Natural killer cell (primary cell): ENCODE data around the gene PDIA2. TPM values are rescaled to one million over a fixed set of nuclear protein-coding genes. Genes with fewer than 3 reads are reported as not detected.

Experiments used
- ATAC-seq, 3 donors: fragments of 150-1000 bp in 2 of 3; fragments of 200-7000 bp in 1 of 3; cut with Tn5 transposase; 1 replicate in 1 of 3; 2 replicates in 2 of 3; pipeline ENCODE4 v1.10.0; 2021; ENCODE audit warnings: mild to moderate bottlenecking in 2 of 3, moderate library complexity in 2 of 3
- DNase-seq, 2 donors: peaks; one replicate each; pipeline versions ENCODE4 v3.0.0 to v3.0.0-alpha.2; 2013 to 2021; ENCODE audit warnings: mixed read lengths in 1 of 2
- H3K27ac ChIP-seq: one replicate; pipeline ENCODE4 v1.5.1; 2013; ENCODE audit warnings: mild to moderate bottlenecking, low read length
- H3K27me3 ChIP-seq: one replicate; pipeline ENCODE4 v1.6.1; 2013; ENCODE audit warnings: low read length; ENCODE audit not compliant: control insufficient read depth, insufficient read depth
- H3K36me3 ChIP-seq: one replicate; pipeline ENCODE4 v1.6.1; 2013; ENCODE audit warnings: low read length; ENCODE audit not compliant: control insufficient read depth, insufficient read depth
- H3K4me1 ChIP-seq: one replicate; pipeline ENCODE4 v1.6.1; 2013; ENCODE audit warnings: low read length; ENCODE audit not compliant: control insufficient read depth, insufficient read depth
- H3K4me3 ChIP-seq: one replicate; pipeline ENCODE4 v1.5.1; 2013; ENCODE audit warnings: low read length
- H3K9me3 ChIP-seq: one replicate; pipeline ENCODE4 v1.6.1; 2013; ENCODE audit warnings: low read length; ENCODE audit not compliant: control insufficient read depth, insufficient read depth
- H3K27ac Mint-ChIP-seq, 2 donors: one replicate each; pipeline ENCODE4 v1.8.0; 2022; ENCODE audit warnings: mild to moderate bottlenecking in 2 of 2, mixed read lengths in 2 of 2, moderate library complexity in 1 of 2
- H3K27me3 Mint-ChIP-seq, 2 donors: one replicate each; pipeline ENCODE4 v1.8.0; 2022; ENCODE audit warnings: low read depth in 2 of 2, mixed read lengths in 2 of 2
- H3K36me3 Mint-ChIP-seq: one replicate; pipeline ENCODE4 v1.8.0; 2022; ENCODE audit warnings: mixed read lengths
- H3K4me1 Mint-ChIP-seq, 2 donors: one replicate each; pipeline ENCODE4 v1.8.0; 2022; ENCODE audit warnings: mixed read lengths in 2 of 2
- H3K4me3 Mint-ChIP-seq: one replicate; pipeline ENCODE4 v1.8.0; 2022; ENCODE audit warnings: mild to moderate bottlenecking, moderate library complexity, mixed read lengths
- H3K9me3 Mint-ChIP-seq, 2 donors: one replicate each; pipeline ENCODE4 v1.8.0; 2022; ENCODE audit warnings: mixed read lengths in 2 of 2
- CTCF ChIP-seq: fragments of 200-600 bp; IDR thresholded peaks from one replicate; pipeline ENCODE4 v1.8.0; 2022; ENCODE audit warnings: antibody characterized with exemption
- WGBS: methylation state at CpG from one replicate; pipeline ENCODE4 v1.1.7; 2013; ENCODE audit warnings: missing lambda C conversion rate; ENCODE audit not compliant: insufficient coverage; 5-methylcytosine and 5-hydroxymethylcytosine counted together
- intact Hi-C: fragments of 100-400 bp; cut with micrococcal nuclease; formaldehyde crosslinking; loops from one replicate; pipeline ENCODE4 v1.14.2; 2022
- total RNA-seq, 4 donors: library from RNA; stranded (reverse); fragments of 120-200 nt in 1 of 4; gene quantifications; one replicate each; pipeline versions ENCODE4 v1.2.3 to v1.2.4, GENCODE V29; 2013 to 2022

Gene PDIA2
- total RNA-seq, 3 donors from 2014 or later (not counting 1 experiment from before 2014, with no cell fraction given): not detected

- H3K4me1 Mint-ChIP-seq: peaks cover 0 to 16% of the 10 kb centered on the region in 2 donors
- no peak for TF ChIP-seq CTCF
- Histone ChIP-seq H3K36me3 (peaks cover 3% of the 10 kb centered on the region), H3K27me3 (peaks cover under 1% of the 10 kb centered on the region), H3K27ac (no peak overlapping the region), H3K4me1 (no peaks in the 10 kb centered on the region), H3K9me3 (no peaks in the 10 kb centered on the region), H3K4me3 (no peak overlapping the region)
- ATAC-seq (no peak), DNase-seq (no peak)
- WGBS: 92% methylated on average over 24 of the region's 24 CpGs
- H3K27me3 Mint-ChIP-seq: no peaks in the 10 kb centered on the region
- H3K27ac Mint-ChIP-seq: no peak overlapping the region
- H3K9me3 Mint-ChIP-seq: no peaks in the 10 kb centered on the region
- no peak overlapping the region for H3K4me3 Mint-ChIP-seq
- intact Hi-C loops: no loop called here
- no peaks in the 10 kb centered on the region for H3K36me3 Mint-ChIP-seq
Measured at GRCh38 chr16:269061-269796, 13.7 kb upstream of the PDIA2 start.

GRCh38 chr16:270381-271255, 12.3 kb upstream of the PDIA2 start:
- 92% methylated on average over 34 of the region's 34 CpGs for WGBS
- Mint-ChIP-seq H3K27me3 (peaks cover 0 to 4% of the 10 kb centered on the region in 2 donors), H3K4me3 (no peak overlapping the region), H3K27ac (no peak overlapping the region), H3K9me3 (no peaks in the 10 kb centered on the region), H3K4me1 (peaks cover 0 to 21% of the 10 kb centered on the region in 2 donors), H3K36me3 (no peaks in the 10 kb centered on the region)
- H3K4me3 ChIP-seq: no peak overlapping the region
- H3K27ac ChIP-seq: no peak overlapping the region
- ATAC-seq (no peak), DNase-seq (no peak)
- peaks cover 7% of the 10 kb centered on the region for H3K4me1 ChIP-seq
- H3K36me3 ChIP-seq: no peaks in the 10 kb centered on the region
- no peaks in the 10 kb centered on the region for H3K9me3 ChIP-seq
- H3K27me3 ChIP-seq: peaks cover 7% of the 10 kb centered on the region
- intact Hi-C loops: no loop called here
- TF ChIP-seq CTCF: no peak

- Histone ChIP-seq H3K4me1 (peaks cover 7% of the 10 kb centered on the region), H3K36me3 (no peaks in the 10 kb centered on the region), H3K4me3 (no peak overlapping the region), H3K27me3 (peaks cover 11% of the 10 kb centered on the region), H3K9me3 (no peaks in the 10 kb centered on the region), H3K27ac (no peak overlapping the region)
- intact Hi-C loops: no loop called here
- H3K4me3 Mint-ChIP-seq: no peak overlapping the region
- no peak for ATAC-seq
- no peak for DNase-seq
- H3K27ac Mint-ChIP-seq: no peak overlapping the region
- peaks cover 0 to 12% of the 10 kb centered on the region in 2 donors for H3K27me3 Mint-ChIP-seq
- WGBS: 93% methylated on average over 31 of the region's 36 CpGs
- no peaks in the 10 kb centered on the region for H3K9me3 Mint-ChIP-seq
- H3K4me1 Mint-ChIP-seq: peaks cover 0 to 10% of the 10 kb centered on the region in 2 donors
- no peak for TF ChIP-seq CTCF
- no peaks in the 10 kb centered on the region for H3K36me3 Mint-ChIP-seq
Measured at GRCh38 chr16:272633-273546, 10.1 kb upstream of the PDIA2 start.
